GM18873 (cell line): Measurements from ENCODE around the gene TBX10.
"Not testable (repeated sequence)": the region's sequence is repeated elsewhere in the genome, so short reads cannot be mapped to it uniquely, and the experiment has no call there.

ENCODE experiments used
- ATAC-seq: cut with Tn5 transposase; IDR thresholded peaks from one replicate; pipeline ENCODE4 v1.9.1; 2021; ENCODE audit warnings: mild to moderate bottlenecking, moderate library complexity, moderate number of reproducible peaks; ENCODE audit not compliant: unreplicated experiment, low FRiP score

The TBX10 gene

GRCh38 chr11:67632175-67632981 lies 7.2 kb downstream of the TBX10 start:
- ATAC-seq = no peak

GRCh38 chr11:67631853-67632174 lies 7.7 kb downstream of the TBX10 start:
- no peak for ATAC-seq

- no peak for ATAC-seq
Observed at GRCh38 chr11:67631411-67631810, 8.2 kb downstream of the TBX10 start.

GRCh38 chr11:67630943-67631331 lies 8.6 kb downstream of the TBX10 start:
- ATAC-seq = no peak

GRCh38 chr11:67630228-67630942 lies 9.2 kb downstream of the TBX10 start:
- ATAC-seq = peak; percentile 48

- ATAC-seq = peak; percentile 37
Observed at GRCh38 chr11:67629386-67630227, 10.0 kb downstream of the TBX10 start, which contains the start of gene NUDT8. Gene NUDT8, minus strand, starts transcription at chr11:67629937. Its CDS starts 26 bp downstream, at chr11:67629911.

- ATAC-seq = no peak
Observed at GRCh38 chr11:67628710-67629385, 10.7 kb downstream of the TBX10 start.

GRCh38 chr11:67627812-67628624 lies 11.5 kb downstream of the TBX10 start:
- no peak for ATAC-seq

GRCh38 chr11:67627441-67627811 lies 12.1 kb downstream of the TBX10 start:
- ATAC-seq = no peak

DNA sequence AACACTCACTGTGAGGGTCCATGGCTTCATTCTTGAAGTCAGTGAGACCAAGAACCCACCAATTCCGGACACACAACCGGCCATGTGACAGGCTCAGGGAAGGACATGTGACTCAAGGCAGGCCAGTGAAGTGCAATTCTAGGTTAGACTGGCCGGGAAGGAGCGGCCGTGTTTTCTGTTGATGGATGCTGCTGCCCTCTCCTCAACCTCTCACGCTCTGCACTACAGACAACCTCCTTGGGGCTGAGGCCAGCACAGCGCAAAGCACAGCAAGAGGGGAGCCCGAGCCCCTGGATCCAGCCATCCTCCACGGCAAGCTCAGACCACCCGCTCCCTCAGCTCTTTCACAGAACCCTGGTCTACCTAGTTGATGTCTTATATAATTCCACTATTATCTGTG lies 12.6 kb downstream of the TBX10 start:
- ATAC-seq = no peak

- not testable (repeated sequence) for ATAC-seq
Observed at GRCh38 chr11:67626131-67626833, 13.3 kb downstream of the TBX10 start.

DNA sequence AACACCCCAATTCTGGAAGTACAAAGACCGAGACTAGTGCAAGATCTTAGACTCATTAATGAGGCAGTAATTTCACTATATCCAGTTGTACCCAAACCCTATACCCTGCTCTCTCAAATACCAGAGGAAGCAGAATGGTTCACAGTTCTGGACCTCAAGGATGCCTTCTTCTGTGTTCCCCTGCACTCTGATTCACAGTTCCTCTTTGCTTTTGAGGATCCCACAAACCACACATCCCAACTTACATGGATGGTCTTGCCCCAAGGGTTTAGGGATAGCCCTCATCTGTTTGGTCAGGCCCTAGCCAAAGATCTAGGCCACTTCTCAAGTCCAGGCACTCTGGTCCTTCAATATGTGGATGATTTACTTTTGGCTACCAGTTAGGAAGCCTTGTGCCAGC lies 15.8 kb downstream of the TBX10 start:
- not testable (repeated sequence) for ATAC-seq

GRCh38 chr11:67622905-67623304 lies 16.7 kb downstream of the TBX10 start:
- not testable (repeated sequence) for ATAC-seq

DNA sequence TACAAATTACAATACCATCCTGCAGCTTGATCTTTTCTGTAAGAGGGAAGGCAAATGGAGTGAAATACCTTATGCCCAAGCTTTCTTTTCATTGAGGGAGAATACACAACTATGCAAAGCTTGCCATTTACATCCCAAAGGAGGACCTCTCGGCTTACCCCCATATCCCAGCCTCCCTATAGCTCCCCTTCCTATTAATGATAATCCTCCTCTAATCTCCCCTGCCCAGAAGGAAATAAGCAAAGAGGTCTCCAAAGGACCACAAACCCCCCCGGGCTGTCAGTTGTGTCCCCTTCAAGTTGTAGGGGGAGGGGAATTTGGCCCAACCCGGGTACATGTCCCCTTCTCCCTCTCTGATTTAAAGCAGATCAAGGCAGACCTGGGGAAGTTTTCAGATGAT lies 17.6 kb downstream of the TBX10 start:
- ATAC-seq = not testable (repeated sequence)

DNA sequence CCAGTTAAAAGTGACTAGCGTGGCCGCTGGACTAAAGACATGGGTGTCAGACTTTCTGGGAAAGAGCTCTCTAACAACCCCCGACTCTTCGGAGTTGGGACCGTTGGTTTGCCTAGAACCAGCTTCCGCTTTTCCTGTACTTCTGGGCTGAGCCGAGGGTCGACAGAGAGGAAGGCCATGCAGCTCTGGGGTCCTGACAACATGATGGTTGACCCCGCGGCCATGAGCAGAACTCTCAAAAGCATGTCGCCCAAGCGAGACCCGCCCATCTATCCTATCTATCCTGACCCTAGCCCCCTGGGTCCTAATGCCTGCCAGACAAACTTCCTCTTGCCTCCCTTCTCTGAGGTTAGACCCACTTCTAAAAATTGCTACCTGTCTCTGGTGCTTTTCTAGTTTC lies 18.9 kb downstream of the TBX10 start:
- ATAC-seq = not testable (repeated sequence)

DNA sequence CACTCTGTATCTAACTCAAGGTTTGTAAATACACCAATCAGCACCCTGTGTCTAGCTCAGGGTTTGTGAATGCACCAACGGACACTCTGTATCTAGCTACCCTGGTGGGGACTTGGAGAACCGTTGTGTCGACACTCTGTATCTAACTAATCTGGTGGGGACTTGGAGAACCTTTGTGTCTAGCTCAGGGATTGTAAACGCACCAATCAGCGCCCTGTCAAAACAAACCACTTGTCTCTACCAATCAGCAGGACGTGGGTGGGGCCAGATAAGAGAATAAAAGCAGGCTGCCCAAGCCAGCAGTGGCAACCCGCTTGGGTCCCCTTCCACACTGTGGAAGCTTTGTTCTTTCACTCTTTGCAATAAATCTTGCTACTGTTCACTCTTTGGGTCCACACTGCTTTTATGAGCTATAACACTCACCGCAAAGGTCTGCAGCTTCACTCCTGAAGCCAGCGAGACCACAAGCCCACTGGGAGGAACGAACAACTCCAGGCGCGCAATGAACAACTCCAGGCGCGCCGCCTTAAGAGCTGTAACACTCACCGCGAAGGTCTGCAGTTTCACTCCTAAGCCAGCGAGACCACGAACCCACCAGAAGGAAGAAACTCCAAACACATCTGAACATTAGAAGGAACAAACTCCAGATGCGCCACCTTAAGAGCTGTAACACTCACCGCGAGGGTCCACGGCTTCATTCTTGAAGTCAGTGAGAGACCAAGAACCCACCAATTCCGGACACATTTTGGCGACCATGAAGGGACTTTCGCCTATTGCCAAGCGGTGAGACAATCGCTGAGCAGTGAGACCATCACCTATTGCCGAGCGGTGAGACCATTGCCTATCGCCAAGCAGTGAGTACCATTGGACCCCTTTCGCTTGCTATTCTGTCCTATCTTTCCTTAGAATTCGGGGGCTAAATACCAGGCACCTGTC lies 19.6 kb downstream of the TBX10 start:
- ATAC-seq = not testable (repeated sequence)

- not testable (repeated sequence) for ATAC-seq
Observed at GRCh38 chr11:67618901-67619659, 20.5 kb downstream of the TBX10 start.
